SK-N-SH (cell line): Measurements from ENCODE around the gene CCDC71.

Experiments
- CHD2 ChIP-seq: fragments of 150-350 bp; IDR thresholded peaks from 2 replicates; pipeline ENCODE4 v1.6.1; 2018; ENCODE audit warnings: low read length; ENCODE audit not compliant: partially characterized antibody
- CTCF ChIP-seq: fragments of 200-600 bp; sonication (generic); IDR thresholded peaks from 2 replicates; pipeline ENCODE4 v1.6.1; 2017; ENCODE audit warnings: antibody characterized with exemption, mild to moderate bottlenecking, moderate library complexity
- EZH2phosphoT487 ChIP-seq: fragments of 200-600 bp; sonication (generic); IDR thresholded peaks from 2 replicates; pipeline ENCODE4 v1.6.1; 2017; ENCODE audit warnings: low read depth, mixed run types, mild to moderate bottlenecking, antibody characterized with exemption, moderate library complexity, borderline replicate concordance
- JUND ChIP-seq: IDR thresholded peaks from 2 replicates; pipeline ENCODE4 v1.4.0; 2012

GRCh38 chr3:49119036-49119435 lies 47.1 kb downstream of the CCDC71 start:
- no peak for TF ChIP-seq CHD2
- no peak for TF ChIP-seq EZH2phosphoT487
- no peak for TF ChIP-seq JUND
- no peak for TF ChIP-seq CTCF
